H9 (cell line): Measurements from ENCODE around the gene CDH15. TPM values are rescaled to one million over a fixed set of nuclear protein-coding genes. Genes with fewer than 3 reads are reported as not detected.

Experiments
- DNase-seq: peaks from one replicate; pipeline ENCODE4 v3.0.0-alpha.2; 2017
- H2AFZ ChIP-seq: one replicate; pipeline ENCODE4 v1.6.1; 2013; ENCODE audit warnings: mild to moderate bottlenecking, low read length, control low read depth, moderate library complexity
- H2AK5ac ChIP-seq: 2 replicates; pipeline ENCODE4 v1.6.1; 2013; ENCODE audit warnings: low read length, control low read depth, mixed read lengths; ENCODE audit not compliant: insufficient read length
- H2BK120ac ChIP-seq: one replicate; pipeline ENCODE4 v1.6.1; 2013; ENCODE audit warnings: low read depth, mild to moderate bottlenecking, low read length, control low read depth, inconsistent platforms; ENCODE audit not compliant: poor library complexity, severe bottlenecking
- H2BK12ac ChIP-seq: 2 replicates; pipeline ENCODE4 v1.6.1; 2013; ENCODE audit warnings: low read length, control low read depth, mixed read lengths, low read depth; ENCODE audit not compliant: insufficient read length
- H2BK15ac ChIP-seq: 2 replicates; pipeline ENCODE4 v1.6.1; 2013; ENCODE audit warnings: low read depth, low read length, control low read depth
- H2BK20ac ChIP-seq: one replicate; pipeline ENCODE4 v1.6.1; 2013; ENCODE audit warnings: low read depth, mild to moderate bottlenecking, low read length, control low read depth, inconsistent platforms; ENCODE audit not compliant: poor library complexity, severe bottlenecking
- H2BK5ac ChIP-seq: 2 replicates; pipeline ENCODE4 v1.6.1; 2013; ENCODE audit warnings: low read length, control low read depth, mixed read lengths; ENCODE audit not compliant: insufficient read length
- H3K14ac ChIP-seq: 2 replicates; pipeline ENCODE4 v1.6.1; 2013; ENCODE audit warnings: low read length, control low read depth; ENCODE audit not compliant: insufficient read depth
- H3K18ac ChIP-seq: 2 replicates; pipeline ENCODE4 v1.6.1; 2013; ENCODE audit warnings: low read depth, mild to moderate bottlenecking, mixed read lengths, low read length, control low read depth; ENCODE audit not compliant: insufficient read length
- H3K23ac ChIP-seq: 2 replicates; pipeline ENCODE4 v1.6.1; 2013; ENCODE audit warnings: low read length, control low read depth, mixed read lengths, low read depth; ENCODE audit not compliant: insufficient read length
- H3K23me2 ChIP-seq: 2 replicates; pipeline ENCODE4 v1.6.1; 2013; ENCODE audit warnings: low read depth, mild to moderate bottlenecking, mixed read lengths, low read length, control low read depth; ENCODE audit not compliant: insufficient read length, poor library complexity, severe bottlenecking
- H3K27ac ChIP-seq: 2 replicates; pipeline ENCODE4 v1.5.1; 2013; ENCODE audit warnings: low read length, control low read depth, mixed read lengths, low read depth; ENCODE audit not compliant: insufficient read length
- H3K27me3 ChIP-seq: 2 replicates; pipeline ENCODE4 v1.6.1; 2013; ENCODE audit warnings: low read length, control low read depth, inconsistent platforms; ENCODE audit not compliant: insufficient read depth
- H3K4ac ChIP-seq: 2 replicates; pipeline ENCODE4 v1.6.1; 2013; ENCODE audit warnings: low read depth, mild to moderate bottlenecking, control low read depth, inconsistent platforms, low read length, moderate library complexity
- H3K4me1 ChIP-seq: 2 replicates; pipeline ENCODE4 v1.6.1; 2013; ENCODE audit warnings: low read length, control low read depth, inconsistent platforms; ENCODE audit not compliant: insufficient read depth
- H3K4me2 ChIP-seq: 2 replicates; pipeline ENCODE4 v1.6.1; 2013; ENCODE audit warnings: low read length, control low read depth, mixed read lengths; ENCODE audit not compliant: insufficient read length, insufficient read depth
- H3K56ac ChIP-seq: 2 replicates; pipeline ENCODE4 v1.6.1; 2013; ENCODE audit warnings: low read depth, mild to moderate bottlenecking, mixed read lengths, low read length, control low read depth; ENCODE audit not compliant: insufficient read length
- H3K79me1 ChIP-seq: 2 replicates; pipeline ENCODE4 v1.6.1; 2013; ENCODE audit warnings: low read depth, mild to moderate bottlenecking, moderate library complexity, low read length, control low read depth, inconsistent platforms; ENCODE audit not compliant: insufficient read depth, poor library complexity, severe bottlenecking
- H3K79me2 ChIP-seq: 2 replicates; pipeline ENCODE4 v1.6.1; 2013; ENCODE audit warnings: low read length, control low read depth, inconsistent platforms; ENCODE audit not compliant: insufficient read depth
- H3K9ac ChIP-seq: 2 replicates; pipeline ENCODE4 v1.6.1; 2013; ENCODE audit warnings: low read length, control low read depth, mixed read lengths; ENCODE audit not compliant: insufficient read length; ENCODE audit errors: extremely low read depth
- H3K9me3 ChIP-seq: one replicate; pipeline ENCODE4 v1.6.1; 2013; ENCODE audit warnings: low read depth, low read length, inconsistent platforms; ENCODE audit not compliant: control insufficient read depth
- H3T11ph ChIP-seq: one replicate; pipeline ENCODE4 v1.6.1; 2013; ENCODE audit warnings: mild to moderate bottlenecking, low read length, control low read depth, inconsistent platforms
- H4K20me1 ChIP-seq: one replicate; pipeline ENCODE4 v1.6.1; 2013; ENCODE audit not compliant: control insufficient read depth, insufficient read length, insufficient read depth
- H4K5ac ChIP-seq: 2 replicates; pipeline ENCODE4 v1.6.1; 2013; ENCODE audit warnings: low read depth, mild to moderate bottlenecking, mixed read lengths, low read length, control low read depth; ENCODE audit not compliant: insufficient read length
- H4K8ac ChIP-seq: replicated peaks from 2 replicates; pipeline ENCODE4 v1.6.1; 2013; ENCODE audit warnings: low read length, control low read depth, mixed read lengths, low read depth; ENCODE audit not compliant: insufficient read length
- H4K91ac ChIP-seq: 2 replicates; pipeline ENCODE4 v1.6.1; 2013; ENCODE audit warnings: low read depth, mild to moderate bottlenecking, moderate library complexity, mixed read lengths, low read length, control low read depth; ENCODE audit not compliant: insufficient read length
- H3K27ac Mint-ChIP-seq, 3 experiments: 2 replicates in 2 of 3; 3 replicates in 1 of 3; pipeline ENCODE4 v1.8.0; 2020 to 2021; ENCODE audit warnings: mixed read lengths in 3 of 3, mild to moderate bottlenecking in 1 of 3, moderate library complexity in 1 of 3
- H3K27me3 Mint-ChIP-seq: 2 replicates; pipeline ENCODE4 v1.8.0; 2021; ENCODE audit warnings: low read depth, mild to moderate bottlenecking, moderate library complexity, mixed read lengths
- H3K36me3 Mint-ChIP-seq, 3 experiments: 2 replicates in 2 of 3; 3 replicates in 1 of 3; pipeline ENCODE4 v1.8.0; 2020 to 2021; ENCODE audit warnings: low read depth in 3 of 3, mixed read lengths in 3 of 3; ENCODE audit not compliant: insufficient read depth in 1 of 3
- H3K4me1 Mint-ChIP-seq, 2 experiments: 2 replicates each; pipeline ENCODE4 v1.8.0; 2020; ENCODE audit warnings: mixed read lengths in 2 of 2
- H3K4me3 Mint-ChIP-seq, 2 experiments: 2 replicates in 1 of 2; 3 replicates in 1 of 2; pipeline ENCODE4 v1.8.0; 2020 to 2021; ENCODE audit warnings: mild to moderate bottlenecking in 2 of 2, mixed read lengths in 2 of 2, moderate library complexity in 1 of 2
- H3K9me3 Mint-ChIP-seq, 2 experiments: 2 replicates in 1 of 2; 3 replicates in 1 of 2; pipeline ENCODE4 v1.8.0; 2020; ENCODE audit warnings: mild to moderate bottlenecking in 2 of 2, mixed read lengths in 2 of 2, moderate library complexity in 1 of 2
- CTCF ChIP-seq: fragments of 200-600 bp; sonication (generic); conservative IDR thresholded peaks from 3 replicates; pipeline ENCODE4 v1.8.0; 2021; ENCODE audit warnings: antibody characterized with exemption, mild to moderate bottlenecking
- WGBS: extraction: QIAGEN DNeasy Blood & Tissue Kit; methylation state at CpG from one replicate; pipeline ENCODE4 v1.1.7; 2013; ENCODE audit warnings: missing lambda C conversion rate, low lambda C conversion rate, mixed read lengths; ENCODE audit not compliant: insufficient read length; ENCODE audit errors: extremely low coverage; 5-methylcytosine and 5-hydroxymethylcytosine counted together
- total RNA-seq: library from RNA; stranded (reverse); gene quantifications from 2 replicates; pipeline ENCODE4 v1.2.1, GENCODE V29; 2021

CDH15 gene
- total RNA-seq, 1 experiment from 2014 or later: 0.28 TPM

GRCh38 chr16:89195521-89196171 lies 24.1 kb downstream of the CDH15 start:
- Histone ChIP-seq H3K27ac (no peak overlapping the region), H2BK20ac (no peak overlapping the region), H3K4me2 (no peak overlapping the region), H3K56ac (no peak overlapping the region), H2BK5ac (no peak overlapping the region), H3K27me3 (no peaks in the 10 kb centered on the region; the same call in 1 of the 2 replicates), H3K9ac (no peak overlapping the region), H3K23me2 (peaks cover 11% of the 10 kb centered on the region), H3K79me2 (no peaks in the 10 kb centered on the region), H2BK120ac (no peak overlapping the region), H4K91ac (no peak overlapping the region), H3K79me1 (no peaks in the 10 kb centered on the region), H3K23ac (no peak overlapping the region), H2AFZ (no peak overlapping the region), H3K14ac (no peak overlapping the region), H3K9me3 (no peaks in the 10 kb centered on the region), H3K4ac (no peak overlapping the region), H2BK12ac (no peak overlapping the region), H3T11ph (no peak overlapping the region), H3K18ac (no peak overlapping the region), H3K4me1 (no peaks in the 10 kb centered on the region), H4K20me1 (no peaks in the 10 kb centered on the region), H2AK5ac (no peak overlapping the region), H4K8ac (no peak overlapping the region), H2BK15ac (no peak overlapping the region), H4K5ac (no peak overlapping the region)
- H3K9me3 Mint-ChIP-seq: peaks cover 5% of the 10 kb centered on the region in 2 experiments; a peak in 2 of 5 replicates
- no peak overlapping the region for H3K27ac Mint-ChIP-seq
- no peaks in the 10 kb centered on the region for H3K36me3 Mint-ChIP-seq
- TF ChIP-seq CTCF: no peak
- WGBS: no CpG with 5 or more reads among the region's 21 CpGs
- peaks cover 5 to 8% of the 10 kb centered on the region in 2 experiments; a peak in 2 of 4 replicates for H3K4me1 Mint-ChIP-seq
- H3K27me3 Mint-ChIP-seq: peaks cover 36% of the 10 kb centered on the region
- peak; percentile 25 for DNase-seq
- H3K4me3 Mint-ChIP-seq: no peak overlapping the region
